Hematopoietic multipotent progenitor cell treated with erythropoietin and hydrocortisone succinate and interleukin-3 and kit ligand, for 6 days (in vitro differentiated cells): ENCODE data around the gene SMYD3.

Experiments used
- DNase-seq: peaks from one replicate; pipeline ENCODE4 v3.0.0-alpha.2; 2015

SMYD3 gene

DNA sequence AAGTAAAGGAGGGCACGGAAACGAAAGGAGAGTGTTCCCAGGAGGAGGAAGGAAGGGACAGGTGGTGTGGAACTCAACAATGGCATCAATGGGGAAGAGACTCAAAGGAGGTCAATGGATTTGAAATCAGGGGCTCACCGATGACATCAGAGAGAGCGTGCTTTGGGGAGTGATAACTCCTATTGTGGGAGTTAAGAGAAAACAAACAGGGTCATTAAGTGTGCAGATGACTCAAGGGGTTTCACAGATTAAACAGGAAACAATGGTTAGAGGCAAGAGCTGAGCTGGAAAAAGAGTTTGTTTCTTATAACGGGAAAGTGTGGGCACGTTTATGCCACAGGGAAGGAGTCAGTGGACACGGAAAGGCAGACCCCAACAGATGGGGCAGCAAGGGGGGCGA is 629.1 kb downstream of the SMYD3 start:
- DNase-seq = no peak

GRCh38 chr1:245876586-245876985 is 630.5 kb downstream of the SMYD3 start:
- no peak for DNase-seq

GRCh38 chr1:245875581-245876261 is 631.4 kb downstream of the SMYD3 start:
- peak; percentile 13 for DNase-seq

GRCh38 chr1:245874942-245875580 is 632.0 kb downstream of the SMYD3 start:
- peak; percentile 96 for DNase-seq

GRCh38 chr1:245873883-245874671 is 633.0 kb downstream of the SMYD3 start:
- no peak for DNase-seq

GRCh38 chr1:245873068-245873467 is 634.0 kb downstream of the SMYD3 start:
- DNase-seq = no peak

- DNase-seq = no peak
Measured at GRCh38 chr1:245872475-245872874, 634.6 kb downstream of the SMYD3 start.

GRCh38 chr1:245871915-245872314 is 635.2 kb downstream of the SMYD3 start:
- DNase-seq = no peak

DNA sequence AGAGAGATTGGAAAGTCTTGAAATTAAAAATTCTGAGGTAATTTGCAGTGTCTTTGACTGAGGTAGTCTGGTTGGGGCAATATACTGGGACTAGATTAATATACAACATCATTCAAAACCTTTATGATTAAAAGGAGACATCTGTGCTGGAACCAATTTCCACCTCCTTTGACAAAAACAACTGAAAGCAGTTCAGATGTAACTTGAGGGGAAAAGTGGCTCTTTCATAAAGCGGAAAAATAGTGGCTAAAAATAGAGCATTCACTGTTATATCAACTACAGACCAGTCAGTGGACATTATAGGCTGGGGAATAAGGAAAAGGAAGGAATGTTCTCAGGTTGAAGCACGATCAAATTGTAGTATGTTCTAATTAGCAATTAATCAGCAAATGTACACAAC is 635.9 kb downstream of the SMYD3 start:
- no peak for DNase-seq

DNA sequence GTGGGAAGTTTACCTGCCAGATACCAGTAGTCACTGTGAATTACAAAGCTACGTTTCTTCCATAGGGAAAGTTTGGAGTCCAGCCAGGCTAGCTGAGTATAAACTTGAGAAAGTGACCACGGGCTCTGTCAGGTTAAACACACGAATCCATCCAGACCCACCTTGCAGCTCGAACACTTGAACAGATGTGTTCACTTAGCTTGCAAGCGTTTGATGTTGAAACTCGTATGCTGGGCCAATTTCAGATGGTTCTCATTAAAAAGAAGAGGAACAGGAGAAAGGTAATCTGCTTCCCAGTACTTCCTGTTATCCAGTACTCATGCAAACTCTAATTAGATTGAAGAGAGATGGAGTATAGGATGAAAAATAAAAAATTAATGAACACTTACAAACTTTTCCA is 636.4 kb downstream of the SMYD3 start:
- DNase-seq = no peak

DNA sequence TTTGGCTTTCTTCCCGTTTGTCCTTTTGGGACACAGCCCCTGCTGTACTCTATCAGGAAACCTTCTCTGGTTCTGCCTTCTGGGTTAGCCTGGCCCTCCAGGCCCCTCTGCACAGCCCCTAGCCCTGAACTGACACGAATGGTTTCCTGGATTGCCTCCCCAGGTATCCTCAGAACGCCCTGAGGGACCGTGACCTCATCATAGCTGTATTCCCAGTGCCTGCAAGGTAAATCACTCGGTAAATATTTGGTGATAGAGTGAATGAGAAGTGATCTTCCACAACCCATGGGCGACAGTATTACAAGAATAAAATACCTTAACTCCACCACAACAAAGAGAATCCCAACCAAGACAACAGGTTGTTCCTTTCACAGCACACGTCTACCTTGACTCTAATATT is 637.2 kb downstream of the SMYD3 start:
- DNase-seq = no peak

- no peak for DNase-seq
Measured at GRCh38 chr1:245867738-245868137, 639.3 kb downstream of the SMYD3 start.

GRCh38 chr1:245864872-245865271 is 642.2 kb downstream of the SMYD3 start:
- no peak for DNase-seq

DNA sequence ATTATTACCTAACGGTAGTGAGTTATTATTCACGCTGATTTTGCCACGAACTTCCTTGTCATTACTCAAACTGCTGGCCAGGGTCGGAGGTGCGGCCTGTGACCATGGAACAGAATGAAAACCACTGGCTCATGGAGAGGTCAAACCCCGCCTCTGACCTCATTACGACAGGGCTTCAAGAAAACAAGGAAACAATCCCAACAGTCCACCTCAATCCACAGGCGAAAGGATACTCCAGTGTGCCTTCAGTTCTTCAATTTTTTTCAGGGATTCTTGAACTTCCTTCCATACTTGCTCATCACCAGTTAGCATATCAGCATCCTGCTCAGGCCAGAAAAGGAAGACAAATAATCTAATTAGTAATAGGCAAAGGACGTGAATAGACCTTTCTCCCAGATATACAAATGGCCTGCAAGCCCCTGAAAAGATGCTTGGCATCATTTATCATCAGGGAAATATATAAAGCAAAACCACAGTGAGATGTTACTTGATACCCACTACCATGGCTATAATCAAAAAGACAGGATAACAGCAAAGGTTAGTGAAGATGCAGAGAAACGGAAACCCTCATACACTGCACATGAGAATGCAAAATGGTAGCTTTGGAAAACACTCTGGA is 643.4 kb downstream of the SMYD3 start:
- DNase-seq = no peak

DNA sequence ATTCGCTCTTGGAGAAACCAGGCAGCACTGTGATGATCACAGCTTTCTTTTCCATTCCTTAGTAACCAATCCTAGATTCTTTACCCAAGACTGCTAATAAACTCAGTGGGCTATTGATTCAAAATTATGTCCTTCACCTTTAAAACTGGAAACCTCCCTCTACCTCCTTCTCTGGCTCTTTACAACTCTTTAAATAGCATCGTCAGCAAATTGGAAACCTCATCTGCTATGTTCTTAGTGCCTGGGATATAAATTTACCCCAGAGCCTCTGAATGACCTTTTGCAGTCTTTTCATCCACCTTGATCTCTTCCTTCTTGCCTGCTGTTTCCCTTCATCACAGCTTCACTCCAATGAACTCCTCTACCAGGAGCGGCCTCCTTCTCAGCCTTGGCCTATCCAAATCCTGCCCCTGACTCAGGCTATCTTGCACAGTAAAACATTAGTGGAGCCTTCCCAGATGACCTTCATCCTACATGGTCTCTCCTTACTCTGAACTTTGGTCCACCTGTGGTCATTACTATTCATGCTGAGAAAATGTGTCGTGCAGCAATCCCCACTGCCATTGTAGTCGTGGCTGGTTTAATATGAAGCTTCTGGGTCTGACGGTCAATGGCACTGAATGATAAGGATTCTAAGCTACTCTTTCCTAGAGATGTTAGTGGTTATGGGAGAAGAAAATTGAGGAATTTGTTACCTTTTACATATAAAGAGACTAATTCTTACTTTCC is 644.1 kb downstream of the SMYD3 start:
- DNase-seq = no peak

- DNase-seq = no peak
Measured at GRCh38 chr1:245860657-245861544, 646.2 kb downstream of the SMYD3 start.

- peak; percentile 16 for DNase-seq
Measured at GRCh38 chr1:245859493-245860114, 647.5 kb downstream of the SMYD3 start.

- DNase-seq = peak; percentile 19
Measured at GRCh38 chr1:245858722-245859492, 648.2 kb downstream of the SMYD3 start.

GRCh38 chr1:245858022-245858721 is 648.9 kb downstream of the SMYD3 start:
- no peak for DNase-seq
